Measurements from ENCODE around the gene TMEM132C. TPM values are rescaled to one million over a fixed set of nuclear protein-coding genes. Genes with fewer than 3 reads are reported as not detected.

The TMEM132C gene
- total and polyA plus RNA-seq, 2 experiments from 2014 or later = not detected

- H3K36me3 ChIP-seq (ENCODE audit: insufficient read depth) = no peaks in the 10 kb centered on the region
- DNase-seq (ENCODE audit: low spot score) (no peak), ATAC-seq (no peak)
- H3F3A ChIP-seq (replicated peaks; ENCODE audit: low read depth) = no peaks in the 10 kb centered on the region
- no peak overlapping the region for H3K27ac ChIP-seq (ENCODE audit: low read depth)
- no peak for TF ChIP-seq CREB1 (CRISPR knock-in tag; IDR thresholded peaks at IDR 0.05; ENCODE audit: low read depth)
- TF ChIP-seq POLR2AphosphoS5 (IDR thresholded peaks at IDR 0.05; ENCODE audit: low read depth) = no peak
- TF ChIP-seq ZNF114 (CRISPR knock-in tag; IDR thresholded peaks at IDR 0.05) = no peak
- no peak for TF ChIP-seq ZNF462 (CRISPR knock-in tag; IDR thresholded peaks at IDR 0.05)
- no peak for TF ChIP-seq REST (IDR thresholded peaks at IDR 0.05; ENCODE audit: unreplicated experiment)
- no peak for TF ChIP-seq STAT1 (IDR thresholded peaks at IDR 0.05; ENCODE audit: unreplicated experiment)
- no peak for TF ChIP-seq ETS1 (IDR thresholded peaks at IDR 0.05)
- no peak for TF ChIP-seq NANOG (IDR thresholded peaks at IDR 0.05; ENCODE audit: borderline replicate concordance)
- TF ChIP-seq EZH2 (IDR thresholded peaks at IDR 0.05; ENCODE audit: low read depth, unreplicated experiment) = no peak
- TF ChIP-seq CTCF (conservative IDR thresholded peaks at IDR 0.05; ENCODE audit: low read depth in 2 of 2) = no peak
- no peak for TF ChIP-seq JUNB (IDR thresholded peaks at IDR 0.05; ENCODE audit: unreplicated experiment)
- no peak for TF ChIP-seq ZNF331 (CRISPR knock-in tag; IDR thresholded peaks at IDR 0.05; ENCODE audit: low read depth)
- TF ChIP-seq EZH2phosphoT487 (IDR thresholded peaks at IDR 0.05; ENCODE audit: unreplicated experiment) = no peak
- Mint-ChIP-seq H3K4me3 (no peak overlapping the region), H3K27me3 (ENCODE audit: insufficient read depth, low read depth, poor library complexity) (peaks cover 1% of the 10 kb centered on the region), H3K36me3 (ENCODE audit: low read depth) (peaks cover 49% of the 10 kb centered on the region), H3K27ac (no peak overlapping the region), H3K4me1 (no peaks in the 10 kb centered on the region), H3K9me3 (peaks cover 19% of the 10 kb centered on the region; the same call in 2 of the 3 replicates)
- H3K4me2 ChIP-seq = no peak overlapping the region
- no peak overlapping the region for H3K4me3 ChIP-seq
- no peaks in the 10 kb centered on the region for H3K9me2 ChIP-seq (ENCODE audit: insufficient read depth)
- no peaks in the 10 kb centered on the region for H3K79me2 ChIP-seq (replicated peaks; ENCODE audit: insufficient read depth)
- H4K20me1 ChIP-seq (replicated peaks; ENCODE audit: insufficient read depth) = no peaks in the 10 kb centered on the region
- no peak overlapping the region for H2AFZ ChIP-seq
- no peaks in the 10 kb centered on the region for H3K27me3 ChIP-seq (ENCODE audit: insufficient read depth)
- no peaks in the 10 kb centered on the region for H3K4me1 ChIP-seq (ENCODE audit: insufficient read depth)
These were observed 438.2 kb downstream of the TMEM132C start for GRCh38 chr12:128705140-128705539.

Data from GM23338 (cell line).